Measurements from ENCODE around the gene ACOT13.

Gene ACOT13

DNA sequence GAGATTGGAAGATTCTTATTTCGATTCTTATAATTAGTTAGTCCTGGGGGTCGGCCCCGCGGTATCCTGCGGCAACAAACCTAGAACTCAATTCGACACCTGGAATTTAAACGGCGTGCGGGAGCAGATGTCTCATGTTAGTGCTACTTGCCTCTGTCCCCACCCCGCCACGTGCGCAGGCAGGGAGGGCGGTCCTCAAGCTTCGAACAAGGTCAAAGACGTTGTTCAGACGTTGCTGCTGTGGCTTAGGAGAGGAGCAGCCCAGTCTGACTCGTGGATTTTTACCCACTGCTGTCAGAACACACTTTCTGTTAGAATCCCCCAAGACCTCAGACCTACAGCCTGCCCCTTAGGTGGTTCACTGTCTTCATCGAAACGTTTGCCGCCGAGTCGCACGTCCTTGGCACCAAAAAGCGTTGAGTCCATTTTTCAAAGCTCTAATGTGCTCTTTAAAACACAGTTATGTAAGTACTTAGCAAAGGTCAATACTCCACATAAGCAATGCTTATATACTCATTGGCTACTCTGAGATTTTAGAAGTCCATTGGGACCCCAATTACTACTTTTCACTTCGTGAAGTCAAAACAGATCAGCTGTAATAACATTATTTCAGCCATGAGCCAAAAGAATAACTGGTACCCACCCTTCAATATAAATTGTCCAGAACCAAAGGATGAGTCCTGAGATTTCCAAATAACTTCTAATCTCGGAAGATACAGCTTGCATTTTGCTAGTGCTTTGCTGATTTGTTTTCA lies 54.8 kb downstream of the ACOT13 start (continued):
- no peak for TF ChIP-seq BCL6B (tag by site-specific recombination; IDR thresholded peaks at IDR 0.05)
- TF ChIP-seq ZBTB20 (tag by site-specific recombination; IDR thresholded peaks at IDR 0.05), result 0 out of 2 replicates have a peak, but pooled peaks have one; percentile 64
- no peak for TF ChIP-seq ZNF677 (tag by site-specific recombination; IDR thresholded peaks at IDR 0.05)
- no peak for TF ChIP-seq ZNF223 (tag by site-specific recombination; IDR thresholded peaks at IDR 0.05)
- no peak for TF ChIP-seq ZNF302 (tag by site-specific recombination; IDR thresholded peaks at IDR 0.05; ENCODE audit: low read depth)
- no peak for TF ChIP-seq ZNF266 (tag by site-specific recombination; IDR thresholded peaks at IDR 0.05; ENCODE audit: low read depth)
- no peak for TF ChIP-seq HOXD13 (CRISPR knock-in tag; IDR thresholded peaks at IDR 0.05; ENCODE audit: borderline replicate concordance)
- no peak for TF ChIP-seq ZNF211 (tag by site-specific recombination; IDR thresholded peaks at IDR 0.05; ENCODE audit: low read depth)
- TF ChIP-seq ZNF701 (tag by site-specific recombination; IDR thresholded peaks at IDR 0.05), result no peak
- 0 out of 2 replicates have a peak, but pooled peaks have one; percentile 23 for TF ChIP-seq REPIN1 (tag by site-specific recombination; IDR thresholded peaks at IDR 0.05; ENCODE audit: low read depth)
- TF ChIP-seq, protein P1, sequence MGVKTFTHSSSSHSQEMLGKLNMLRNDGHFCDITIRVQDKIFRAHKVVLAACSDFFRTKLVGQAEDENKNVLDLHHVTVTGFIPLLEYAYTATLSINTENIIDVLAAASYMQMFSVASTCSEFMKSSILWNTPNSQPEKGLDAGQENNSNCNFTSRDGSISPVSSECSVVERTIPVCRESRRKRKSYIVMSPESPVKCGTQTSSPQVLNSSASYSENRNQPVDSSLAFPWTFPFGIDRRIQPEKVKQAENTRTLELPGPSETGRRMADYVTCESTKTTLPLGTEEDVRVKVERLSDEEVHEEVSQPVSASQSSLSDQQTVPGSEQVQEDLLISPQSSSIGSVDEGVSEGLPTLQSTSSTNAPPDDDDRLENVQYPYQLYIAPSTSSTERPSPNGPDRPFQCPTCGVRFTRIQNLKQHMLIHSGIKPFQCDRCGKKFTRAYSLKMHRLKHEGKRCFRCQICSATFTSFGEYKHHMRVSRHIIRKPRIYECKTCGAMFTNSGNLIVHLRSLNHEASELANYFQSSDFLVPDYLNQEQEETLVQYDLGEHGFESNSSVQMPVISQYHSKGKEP (tag by site-specific recombination; IDR thresholded peaks at IDR 0.05), result no peak
- no peak for TF ChIP-seq HOXA7 (CRISPR knock-in tag; IDR thresholded peaks at IDR 0.05; ENCODE audit: borderline replicate concordance)
- no peak for TF ChIP-seq KLF8 (tag by site-specific recombination; IDR thresholded peaks at IDR 0.05)
- TF ChIP-seq, protein P2, sequence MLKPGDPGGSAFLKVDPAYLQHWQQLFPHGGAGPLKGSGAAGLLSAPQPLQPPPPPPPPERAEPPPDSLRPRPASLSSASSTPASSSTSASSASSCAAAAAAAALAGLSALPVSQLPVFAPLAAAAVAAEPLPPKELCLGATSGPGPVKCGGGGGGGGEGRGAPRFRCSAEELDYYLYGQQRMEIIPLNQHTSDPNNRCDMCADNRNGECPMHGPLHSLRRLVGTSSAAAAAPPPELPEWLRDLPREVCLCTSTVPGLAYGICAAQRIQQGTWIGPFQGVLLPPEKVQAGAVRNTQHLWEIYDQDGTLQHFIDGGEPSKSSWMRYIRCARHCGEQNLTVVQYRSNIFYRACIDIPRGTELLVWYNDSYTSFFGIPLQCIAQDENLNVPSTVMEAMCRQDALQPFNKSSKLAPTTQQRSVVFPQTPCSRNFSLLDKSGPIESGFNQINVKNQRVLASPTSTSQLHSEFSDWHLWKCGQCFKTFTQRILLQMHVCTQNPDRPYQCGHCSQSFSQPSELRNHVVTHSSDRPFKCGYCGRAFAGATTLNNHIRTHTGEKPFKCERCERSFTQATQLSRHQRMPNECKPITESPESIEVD (tag by site-specific recombination; IDR thresholded peaks at IDR 0.05), result no peak
- no peak for TF ChIP-seq ZSCAN23 (tag by site-specific recombination; IDR thresholded peaks at IDR 0.05)
- TF ChIP-seq ZNF621 (tag by site-specific recombination; IDR thresholded peaks at IDR 0.05), result no peak
- TF ChIP-seq ELK4 (IDR thresholded peaks at IDR 0.05; ENCODE audit: borderline replicate concordance, low read depth, low read length), result no peak
- TF ChIP-seq ZEB2 (tag by site-specific recombination; IDR thresholded peaks at IDR 0.05), result 0 out of 2 replicates have a peak, but pooled peaks have one; percentile 17
- TF ChIP-seq ZNF837 (tag by site-specific recombination; IDR thresholded peaks at IDR 0.05), result no peak
- TF ChIP-seq ZNF785 (tag by site-specific recombination; IDR thresholded peaks at IDR 0.05), result no peak
- TF ChIP-seq BCL11B (tag by site-specific recombination; IDR thresholded peaks at IDR 0.05; ENCODE audit: low read depth), result no peak
- TF ChIP-seq ZNF792 (tag by site-specific recombination; IDR thresholded peaks at IDR 0.05), result no peak
- no peak for TF ChIP-seq ZSCAN18 (tag by site-specific recombination; IDR thresholded peaks at IDR 0.05)
- no peak for TF ChIP-seq ZNF585B (tag by site-specific recombination; IDR thresholded peaks at IDR 0.05)
- no peak for TF ChIP-seq ZNF473 (tag by site-specific recombination; IDR thresholded peaks at IDR 0.05)
- TF ChIP-seq, protein P3, sequence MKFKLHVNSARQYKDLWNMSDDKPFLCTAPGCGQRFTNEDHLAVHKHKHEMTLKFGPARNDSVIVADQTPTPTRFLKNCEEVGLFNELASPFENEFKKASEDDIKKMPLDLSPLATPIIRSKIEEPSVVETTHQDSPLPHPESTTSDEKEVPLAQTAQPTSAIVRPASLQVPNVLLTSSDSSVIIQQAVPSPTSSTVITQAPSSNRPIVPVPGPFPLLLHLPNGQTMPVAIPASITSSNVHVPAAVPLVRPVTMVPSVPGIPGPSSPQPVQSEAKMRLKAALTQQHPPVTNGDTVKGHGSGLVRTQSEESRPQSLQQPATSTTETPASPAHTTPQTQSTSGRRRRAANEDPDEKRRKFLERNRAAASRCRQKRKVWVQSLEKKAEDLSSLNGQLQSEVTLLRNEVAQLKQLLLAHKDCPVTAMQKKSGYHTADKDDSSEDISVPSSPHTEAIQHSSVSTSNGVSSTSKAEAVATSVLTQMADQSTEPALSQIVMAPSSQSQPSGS (tag by site-specific recombination; IDR thresholded peaks at IDR 0.05; ENCODE audit: low read depth), result no peak
- no peak for TF ChIP-seq ZBTB49 (tag by site-specific recombination; IDR thresholded peaks at IDR 0.05; ENCODE audit: low read depth)
- TF ChIP-seq ZNF521 (tag by site-specific recombination; IDR thresholded peaks at IDR 0.05), result no peak
- TF ChIP-seq ZNF510 (tag by site-specific recombination; IDR thresholded peaks at IDR 0.05; ENCODE audit: insufficient replicate concordance), result no peak

All from HEK293 (cell line).